ENCODE results near the gene CA10. TPM values are rescaled to one million over a fixed set of nuclear protein-coding genes. Genes with fewer than 3 reads are reported as not detected.

The CA10 gene
- total and polyA plus RNA-seq, 2 of the 4 experiments (the other 2 are of a cell fraction), result not detected

DNA sequence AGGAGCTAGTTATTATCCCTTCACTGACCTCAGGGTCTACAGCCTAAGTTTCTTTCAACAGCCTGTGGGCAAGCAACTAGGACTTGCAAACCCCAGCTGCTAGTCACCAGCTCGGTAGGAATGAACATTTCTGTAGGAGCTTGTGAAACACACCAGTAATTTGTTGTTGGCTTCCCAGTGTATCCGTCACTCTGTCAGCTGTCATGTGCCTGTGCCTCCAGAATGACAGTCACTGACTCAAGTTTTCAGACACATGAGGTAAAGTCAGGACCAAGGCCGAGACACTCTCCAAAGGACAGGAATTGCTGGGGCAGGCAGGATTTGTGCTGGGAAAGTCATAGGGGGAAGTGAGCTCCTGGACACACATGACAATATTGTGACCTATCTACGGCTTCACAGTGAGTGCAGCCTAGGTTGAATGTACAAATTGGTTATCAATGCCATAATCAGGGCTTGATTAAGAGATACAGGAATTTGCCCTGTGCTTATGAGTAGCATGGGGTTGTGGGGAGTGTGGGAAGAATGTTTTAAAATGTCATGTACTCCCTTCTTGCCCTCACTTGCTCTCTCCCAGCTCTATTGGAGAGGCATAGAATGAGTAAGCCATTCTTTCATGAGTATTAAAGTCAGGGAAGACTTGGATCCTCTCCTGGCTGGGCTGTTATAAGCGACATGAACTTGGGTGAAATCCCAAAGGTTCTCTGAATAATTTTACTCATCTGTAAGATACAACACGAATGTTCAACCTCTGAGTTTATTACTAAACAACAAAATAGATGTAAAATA is 506.8 kb downstream of the CA10 start:
- no peak for ATAC-seq (ENCODE audit: low read depth)
- H2BK120ac ChIP-seq (ENCODE audit: low read depth, low read length), result no peak overlapping the region
- H3K9me1 ChIP-seq (ENCODE audit: insufficient read depth, low read length), result no peaks in the 10 kb centered on the region
- intact Hi-C loops (cut with micrococcal nuclease) (no loop called here), in situ Hi-C loops (cut with MboI; ENCODE audit: low sequenced_read_pairs) (no loop called here), dilution Hi-C loops (cut with HindIII; ENCODE audit: low sequenced_read_pairs, unreplicated experiment) (no loop called here)
- 40% methylated on average over 1 of the region's 6 CpGs; no CpG with 5 or more reads in 1 of the 2 experiments for WGBS, 2 experiments (ENCODE audit: extremely low coverage in 2 of 2, insufficient read length in 1 of 2)
- no peak overlapping the region for H4K5ac ChIP-seq (ENCODE audit: low read depth, low read length)
- H2BK5ac ChIP-seq (ENCODE audit: low read depth, low read length, poor library complexity, severe bottlenecking), result no peak overlapping the region
- no peak overlapping the region for H2AK9ac ChIP-seq (replicated peaks; ENCODE audit: low read depth, low read length, poor library complexity)
- H4K91ac ChIP-seq (ENCODE audit: insufficient read depth, low read depth, low read length), result no peak overlapping the region
- no peak overlapping the region for H2AK5ac ChIP-seq (ENCODE audit: low read depth, low read length)
- BruUV-seq (replicated peaks), result no TSS peak
- no peak overlapping the region for H3K56ac ChIP-seq (ENCODE audit: extremely low read depth, insufficient read depth, low read length)
- H3K27ac ChIP-seq (ENCODE audit: insufficient read depth, low read length), result no peak overlapping the region
- no peaks in the 10 kb centered on the region for H3K79me1 ChIP-seq (ENCODE audit: low read depth in 1 of 2, low read length in 2 of 2)
- no peak overlapping the region for H3K23ac ChIP-seq (ENCODE audit: low read depth, low read length)
- H3K14ac ChIP-seq (replicated peaks; ENCODE audit: low read depth, low read length), result no peak overlapping the region
- H3K27me3 ChIP-seq (ENCODE audit: control insufficient read depth, insufficient read depth, low read length), result no peaks in the 10 kb centered on the region
- no peak overlapping the region for H2BK15ac ChIP-seq (ENCODE audit: low read depth, low read length)
- peaks cover 19% of the 10 kb centered on the region for H3K9me3 ChIP-seq (ENCODE audit: control insufficient read depth, insufficient read depth, low read length)
- no peak overlapping the region for H3K4me3 ChIP-seq (ENCODE audit: insufficient read depth, low read depth, low read length)
- H3K9ac ChIP-seq (ENCODE audit: low read depth, low read length), result no peak overlapping the region
- H4K8ac ChIP-seq (ENCODE audit: low read depth in 2 of 2, low read length in 2 of 2), result no peak overlapping the region
- no peak overlapping the region for H3K4me2 ChIP-seq (ENCODE audit: low read depth, low read length)
- no peak for TF ChIP-seq POLR2A (IDR thresholded peaks at IDR 0.05; ENCODE audit: low read depth, low read length)
- TF ChIP-seq CTCF (conservative IDR thresholded peaks at IDR 0.05; ENCODE audit: low read depth, low read length), result no peak
- no peak for TF ChIP-seq MXI1 (IDR thresholded peaks at IDR 0.05; ENCODE audit: borderline replicate concordance, low read depth, low read length)
- no peak for TF ChIP-seq MAFK (IDR thresholded peaks at IDR 0.05; ENCODE audit: low read depth, low read length)
- no peak for TF ChIP-seq CHD1 (IDR thresholded peaks at IDR 0.05; ENCODE audit: low read depth, low read length)
- TF ChIP-seq FOS (IDR thresholded peaks at IDR 0.05; ENCODE audit: low read depth, low read length), result no peak
- H2BK20ac ChIP-seq (ENCODE audit: low read depth, low read length), result no peak overlapping the region
- DNase-seq, result no peak
- H3K18ac ChIP-seq (ENCODE audit: low read depth, low read length), result no peak overlapping the region
- H3K4me1 ChIP-seq (ENCODE audit: control insufficient read depth, insufficient read depth, low read length), result no peaks in the 10 kb centered on the region
- no peak overlapping the region for H2AFZ ChIP-seq (replicated peaks; ENCODE audit: low read length, poor library complexity)
- POLR2A ChIA-PET (ENCODE audit: unreplicated experiment), result no interaction called here
- H4K20me1 ChIP-seq (ENCODE audit: insufficient read depth, low read length), result no peaks in the 10 kb centered on the region
- CTCF ChIA-PET, result no interaction called here
- H3K36me3 ChIP-seq (ENCODE audit: control insufficient read depth, insufficient read depth, low read length), result no peaks in the 10 kb centered on the region
- no peak overlapping the region for H3K4ac ChIP-seq (ENCODE audit: low read depth, low read length)
